Measurements from ENCODE around the gene IYD.
A peak's percentile ranks its signal among the peaks of the same experiment; 100 is the strongest.

The IYD gene

GRCh38 chr6:150395388-150396009 lies 26.7 kb downstream of the IYD start:
- DNase-seq: peak; percentile 41

- DNase-seq: peak; percentile 9
Measured at GRCh38 chr6:150403458-150404246, 34.8 kb downstream of the IYD start.

GRCh38 chr6:150406948-150407347 lies 38.1 kb downstream of the IYD start:
- DNase-seq: no peak

- no peak for DNase-seq
Measured at GRCh38 chr6:150408842-150409241, 40.0 kb downstream of the IYD start.

GRCh38 chr6:150409576-150410066 lies 40.8 kb downstream of the IYD start:
- DNase-seq: peak; percentile 58

- DNase-seq: no peak
Measured at GRCh38 chr6:150410399-150410798, 41.6 kb downstream of the IYD start.

GRCh38 chr6:150410906-150411305 lies 42.1 kb downstream of the IYD start:
- no peak for DNase-seq

GRCh38 chr6:150412221-150412620 lies 43.4 kb downstream of the IYD start:
- DNase-seq: no peak

GRCh38 chr6:150413198-150413597 lies 44.4 kb downstream of the IYD start:
- no peak for DNase-seq

- no peak for DNase-seq
Measured at GRCh38 chr6:150413781-150414281, 45.0 kb downstream of the IYD start.

GRCh38 chr6:150416128-150416527 lies 47.3 kb downstream of the IYD start:
- DNase-seq: no peak

- no peak for DNase-seq
Measured at GRCh38 chr6:150417250-150417649, 48.4 kb downstream of the IYD start.

- DNase-seq: peak; percentile 71
Measured at GRCh38 chr6:150417899-150418826, 49.4 kb downstream of the IYD start.

- peak; percentile 43 for DNase-seq
Measured at GRCh38 chr6:150418827-150419594, 50.2 kb downstream of the IYD start.

- no peak for DNase-seq
Measured at GRCh38 chr6:150420428-150420827, 51.6 kb downstream of the IYD start.

GRCh38 chr6:150420926-150421325 lies 52.1 kb downstream of the IYD start:
- DNase-seq: no peak

- no peak for DNase-seq
Measured at GRCh38 chr6:150425508-150425907, 56.7 kb downstream of the IYD start.

GRCh38 chr6:150426198-150426597 lies 57.4 kb downstream of the IYD start:
- DNase-seq: no peak

- DNase-seq: no peak
Measured at GRCh38 chr6:150427037-150427602, 58.3 kb downstream of the IYD start.

- DNase-seq: no peak
Measured at GRCh38 chr6:150427843-150428242, 59.0 kb downstream of the IYD start.

GRCh38 chr6:150430815-150431214 lies 62.0 kb downstream of the IYD start:
- DNase-seq: no peak

- no peak for DNase-seq
Measured at GRCh38 chr6:150435360-150435759, 66.5 kb downstream of the IYD start.

Measured in NCI-H1092 (cell line).